Measurements from ENCODE around the gene DOCK1.

DOCK1 gene

GRCh38 chr10:127227027-127227426, 321.8 kb downstream of the DOCK1 start:
- no peak for ATAC-seq

GRCh38 chr10:127227663-127228062, 322.4 kb downstream of the DOCK1 start:
- no peak overlapping the region for H3K27ac Mint-ChIP-seq
- no peaks in the 10 kb centered on the region for H3K4me1 Mint-ChIP-seq
- DNase-seq (ENCODE audit: low spot score in 2 of 2) (no peak), ATAC-seq (no peak)
- peaks cover 2% of the 10 kb centered on the region for H3K9me3 Mint-ChIP-seq
- H3K36me3 Mint-ChIP-seq, result no peaks in the 10 kb centered on the region
- H3K4me3 Mint-ChIP-seq, result no peak overlapping the region

More at GRCh38 chr10:127227027-127227426, 321.8 kb downstream of the DOCK1 start:
- H3K27ac Mint-ChIP-seq, result no peak overlapping the region
- H3K4me3 Mint-ChIP-seq, result no peak overlapping the region
- H3K4me1 Mint-ChIP-seq, result no peaks in the 10 kb centered on the region
- no peak for DNase-seq (ENCODE audit: low spot score in 2 of 2)
- H3K9me3 Mint-ChIP-seq, result peaks cover 2% of the 10 kb centered on the region
- H3K36me3 Mint-ChIP-seq, result no peaks in the 10 kb centered on the region

DNA sequence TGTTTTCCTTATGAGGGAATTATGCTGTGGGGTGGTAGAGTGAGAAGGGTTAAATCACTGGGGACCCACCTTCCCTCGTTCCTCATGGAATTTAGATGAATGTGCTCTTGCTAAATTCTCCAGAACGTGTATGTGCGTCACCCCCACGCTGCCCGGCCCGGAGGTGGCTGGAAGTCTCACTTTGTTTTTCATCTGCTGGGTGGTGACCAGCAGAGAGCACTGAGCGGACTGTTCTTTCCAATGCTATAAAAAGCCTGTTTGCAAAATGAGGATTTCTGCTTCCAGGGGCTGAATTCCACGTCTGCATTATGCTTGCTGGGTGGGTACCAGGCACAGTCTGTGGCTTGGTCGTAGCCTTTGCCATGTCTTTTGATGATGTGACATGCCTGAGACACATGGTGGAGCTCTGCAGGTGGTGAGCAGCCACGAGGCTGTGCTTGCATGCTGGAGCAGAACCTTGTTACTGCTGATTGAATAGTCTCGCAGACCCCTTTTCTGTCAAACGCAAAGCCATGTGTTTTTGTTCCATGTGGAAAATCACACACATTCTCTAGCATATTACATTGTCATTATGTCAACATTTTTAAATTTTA, 323.1 kb downstream of the DOCK1 start:
- Mint-ChIP-seq H3K36me3 (no peaks in the 10 kb centered on the region), H3K4me1 (no peaks in the 10 kb centered on the region), H3K27ac (no peak overlapping the region), H3K9me3 (peaks cover 2% of the 10 kb centered on the region), H3K4me3 (no peak overlapping the region)
- ATAC-seq, result no peak
- DNase-seq (ENCODE audit: low spot score in 2 of 2), result no peak

- no peaks in the 10 kb centered on the region for H3K36me3 Mint-ChIP-seq
- H3K9me3 Mint-ChIP-seq, result peaks cover 2% of the 10 kb centered on the region
- no peak overlapping the region for H3K27ac Mint-ChIP-seq
- no peaks in the 10 kb centered on the region for H3K4me1 Mint-ChIP-seq
- DNase-seq (ENCODE audit: low spot score in 2 of 2) (no peak), ATAC-seq (no peak)
- no peak overlapping the region for H3K4me3 Mint-ChIP-seq
These were observed 329.1 kb downstream of the DOCK1 start for GRCh38 chr10:127234306-127234800.

GRCh38 chr10:127236266-127236665, 331.0 kb downstream of the DOCK1 start:
- H3K36me3 Mint-ChIP-seq, result no peaks in the 10 kb centered on the region
- no peak for DNase-seq (ENCODE audit: low spot score in 2 of 2)
- H3K4me3 Mint-ChIP-seq, result no peak overlapping the region
- H3K27ac Mint-ChIP-seq, result no peak overlapping the region
- ATAC-seq, result no peak
- peaks cover 2% of the 10 kb centered on the region for H3K9me3 Mint-ChIP-seq
- no peaks in the 10 kb centered on the region for H3K4me1 Mint-ChIP-seq

DNA sequence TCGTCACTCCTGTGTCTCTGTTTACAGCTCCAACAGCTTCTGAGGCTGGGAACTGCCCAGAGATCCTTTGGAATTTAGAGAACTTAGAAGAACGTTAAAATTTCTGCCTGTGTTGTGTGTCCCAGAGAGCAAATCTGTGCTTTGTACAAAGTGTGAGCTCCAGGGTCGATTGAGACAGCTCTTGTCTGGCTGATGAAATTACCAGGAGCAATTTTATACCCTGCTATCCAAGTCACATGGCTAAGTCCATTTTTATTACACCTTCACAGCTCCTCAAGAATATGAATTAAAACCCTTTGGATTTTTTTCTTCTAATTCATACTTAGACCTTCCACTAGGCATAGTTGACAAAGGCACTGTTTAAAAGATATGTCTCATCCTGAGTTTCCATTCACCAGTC, 337.7 kb downstream of the DOCK1 start:
- no peaks in the 10 kb centered on the region for H3K9me3 Mint-ChIP-seq
- H3K4me1 Mint-ChIP-seq, result no peaks in the 10 kb centered on the region
- no peak overlapping the region for H3K27ac Mint-ChIP-seq
- H3K36me3 Mint-ChIP-seq, result no peaks in the 10 kb centered on the region
- no peak for DNase-seq (ENCODE audit: low spot score in 2 of 2)
- no peak for ATAC-seq
- no peak overlapping the region for H3K4me3 Mint-ChIP-seq

GRCh38 chr10:127243490-127244272, 338.5 kb downstream of the DOCK1 start:
- ATAC-seq (no peak), DNase-seq (ENCODE audit: low spot score in 2 of 2) (peak in 1 of 2 donors; percentile 8)
- H3K27ac Mint-ChIP-seq, result no peak overlapping the region
- no peaks in the 10 kb centered on the region for H3K4me1 Mint-ChIP-seq
- H3K4me3 Mint-ChIP-seq, result no peak overlapping the region
- H3K36me3 Mint-ChIP-seq, result no peaks in the 10 kb centered on the region
- no peaks in the 10 kb centered on the region for H3K9me3 Mint-ChIP-seq

GRCh38 chr10:127245456-127245855, 340.2 kb downstream of the DOCK1 start:
- no peak for DNase-seq (ENCODE audit: low spot score in 2 of 2)
- no peaks in the 10 kb centered on the region for H3K4me1 Mint-ChIP-seq
- ATAC-seq, result no peak
- no peak overlapping the region for H3K27ac Mint-ChIP-seq
- H3K9me3 Mint-ChIP-seq, result no peaks in the 10 kb centered on the region
- no peaks in the 10 kb centered on the region for H3K36me3 Mint-ChIP-seq
- H3K4me3 Mint-ChIP-seq, result no peak overlapping the region

- Mint-ChIP-seq H3K27ac (no peak overlapping the region), H3K4me1 (peaks cover 13% of the 10 kb centered on the region), H3K4me3 (no peak overlapping the region), H3K9me3 (no peaks in the 10 kb centered on the region), H3K36me3 (no peaks in the 10 kb centered on the region)
- ATAC-seq (no peak), DNase-seq (ENCODE audit: low spot score in 2 of 2) (no peak)
These were observed 344.8 kb downstream of the DOCK1 start for GRCh38 chr10:127250031-127250430.

DNA sequence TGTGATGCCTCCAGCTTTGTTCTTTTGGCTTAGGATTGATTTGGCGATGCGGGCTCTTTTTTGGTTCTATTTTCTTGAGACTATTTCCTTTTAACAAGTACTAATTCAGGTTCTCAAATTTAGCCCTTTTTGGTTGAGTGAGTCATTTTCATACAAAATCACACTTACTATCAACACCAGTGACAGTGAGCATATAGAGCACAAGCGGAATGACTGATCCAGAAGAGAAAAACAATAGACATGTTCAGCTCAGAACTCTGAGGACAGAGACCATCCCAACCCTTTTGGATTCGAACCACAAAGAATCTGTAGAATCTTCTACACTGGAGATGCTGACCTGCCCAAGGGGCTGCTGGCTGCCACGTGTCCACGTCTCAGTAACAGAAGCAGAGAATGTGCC, 347.6 kb downstream of the DOCK1 start:
- no peak overlapping the region for H3K4me3 Mint-ChIP-seq
- H3K4me1 Mint-ChIP-seq, result peaks cover 13% of the 10 kb centered on the region
- no peaks in the 10 kb centered on the region for H3K9me3 Mint-ChIP-seq
- ATAC-seq (no peak), DNase-seq (ENCODE audit: low spot score in 2 of 2) (no peak)
- no peaks in the 10 kb centered on the region for H3K36me3 Mint-ChIP-seq
- no peak overlapping the region for H3K27ac Mint-ChIP-seq

DNA sequence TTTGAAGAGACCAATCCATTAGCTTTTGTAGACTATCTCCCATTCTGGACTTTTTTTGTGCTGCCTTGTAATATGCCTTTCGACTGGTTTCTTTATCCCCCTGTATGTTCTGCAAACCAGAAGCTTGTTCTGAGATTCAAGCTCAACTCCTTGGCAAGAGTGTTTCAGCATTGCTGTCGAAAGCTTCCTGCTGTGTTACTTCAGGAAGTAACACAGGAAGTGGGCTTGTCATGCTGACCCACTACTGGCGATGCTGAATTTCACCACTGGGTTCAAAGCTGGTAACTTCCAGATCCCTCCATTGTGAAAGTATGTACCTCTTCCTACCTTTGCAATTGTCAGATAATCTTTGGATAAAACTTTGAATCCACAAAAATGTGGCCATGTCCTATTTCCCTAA, 349.0 kb downstream of the DOCK1 start:
- Mint-ChIP-seq H3K4me1 (peaks cover 13% of the 10 kb centered on the region), H3K4me3 (no peak overlapping the region), H3K9me3 (no peaks in the 10 kb centered on the region), H3K27ac (no peak overlapping the region), H3K36me3 (no peaks in the 10 kb centered on the region)
- ATAC-seq, result peak; percentile 70
- DNase-seq (ENCODE audit: low spot score in 2 of 2), result no peak

GRCh38 chr10:127257395-127257794, 352.2 kb downstream of the DOCK1 start:
- peaks cover 13% of the 10 kb centered on the region for H3K4me1 Mint-ChIP-seq
- peaks cover 4% of the 10 kb centered on the region for H3K9me3 Mint-ChIP-seq
- H3K36me3 Mint-ChIP-seq, result no peaks in the 10 kb centered on the region
- ATAC-seq (no peak), DNase-seq (ENCODE audit: low spot score in 2 of 2) (no peak)
- no peak overlapping the region for H3K4me3 Mint-ChIP-seq
- no peak overlapping the region for H3K27ac Mint-ChIP-seq

- H3K27ac Mint-ChIP-seq, result no peak overlapping the region
- ATAC-seq, result no peak
These were observed 354.1 kb downstream of the DOCK1 start for GRCh38 chr10:127259347-127259746.

GRCh38 chr10:127262606-127263005, 357.4 kb downstream of the DOCK1 start:
- Mint-ChIP-seq H3K36me3 (no peaks in the 10 kb centered on the region), H3K4me1 (no peaks in the 10 kb centered on the region), H3K27ac (no peak overlapping the region), H3K9me3 (peaks cover 4% of the 10 kb centered on the region), H3K4me3 (no peak overlapping the region)
- no peak for ATAC-seq
- DNase-seq (ENCODE audit: low spot score in 2 of 2), result no peak

More at GRCh38 chr10:127259347-127259746, 354.1 kb downstream of the DOCK1 start:
- peaks cover 6% of the 10 kb centered on the region for H3K4me1 Mint-ChIP-seq
- no peak overlapping the region for H3K4me3 Mint-ChIP-seq
- no peak for DNase-seq (ENCODE audit: low spot score in 2 of 2)
- H3K9me3 Mint-ChIP-seq, result peaks cover 4% of the 10 kb centered on the region
- H3K36me3 Mint-ChIP-seq, result no peaks in the 10 kb centered on the region

GRCh38 chr10:127265288-127265687, 360.1 kb downstream of the DOCK1 start:
- H3K27ac Mint-ChIP-seq, result no peak overlapping the region
- DNase-seq (ENCODE audit: low spot score in 2 of 2) (no peak), ATAC-seq (no peak)
- H3K4me3 Mint-ChIP-seq, result no peak overlapping the region
- H3K9me3 Mint-ChIP-seq, result peaks cover 4% of the 10 kb centered on the region
- no peaks in the 10 kb centered on the region for H3K36me3 Mint-ChIP-seq
- no peaks in the 10 kb centered on the region for H3K4me1 Mint-ChIP-seq

- no peak overlapping the region for H3K27ac Mint-ChIP-seq
- H3K9me3 Mint-ChIP-seq, result peaks cover 4% of the 10 kb centered on the region
- H3K36me3 Mint-ChIP-seq, result no peaks in the 10 kb centered on the region
- H3K4me1 Mint-ChIP-seq, result no peaks in the 10 kb centered on the region
- no peak for DNase-seq (ENCODE audit: low spot score in 2 of 2)
- no peak for ATAC-seq
- no peak overlapping the region for H3K4me3 Mint-ChIP-seq
These were observed 361.2 kb downstream of the DOCK1 start for GRCh38 chr10:127266431-127266830.
